WTC11 (cell line): ENCODE data around the gene CHST11. TPM values are rescaled to one million over a fixed set of nuclear protein-coding genes. Genes with fewer than 3 reads are reported as not detected.

ENCODE experiments used
- ATAC-seq: fragments of 200-7000 bp; cut with Tn5 transposase; 2 replicates; pipeline ENCODE4 v1.10.0; 2021; ENCODE audit warnings: mild to moderate bottlenecking, moderate library complexity
- CTCF ChIA-PET: fragments of 300-600 bp; sonication (Branson Sonifier 250); formaldehyde crosslinking; loops from one replicate; lab custom pipeline; 2021; ENCODE audit warnings: antibody characterized with exemption; lab: Charles Lee
- POLR2A ChIA-PET: fragments of 350-600 bp; sonication (Branson Sonifier 250); formaldehyde crosslinking; loops from one replicate; lab custom pipeline; 2021; ENCODE audit warnings: antibody characterized with exemption; lab: Charles Lee
- DNase-seq: peaks from one replicate; pipeline ENCODE4 v3.0.0; 2021; ENCODE audit warnings: low spot score
- H3K27ac Mint-ChIP-seq: 2 replicates; pipeline ENCODE4 v1.8.0; 2021; ENCODE audit warnings: mixed read lengths
- H3K27me3 Mint-ChIP-seq: 2 replicates; pipeline ENCODE4 v1.8.0; 2021; ENCODE audit warnings: low read depth, mild to moderate bottlenecking, moderate library complexity, mixed read lengths
- H3K36me3 Mint-ChIP-seq: 2 replicates; pipeline ENCODE4 v1.8.0; 2021; ENCODE audit warnings: mixed read lengths
- H3K4me1 Mint-ChIP-seq: 2 replicates; pipeline ENCODE4 v1.8.0; 2022; ENCODE audit warnings: mixed read lengths
- H3K4me3 Mint-ChIP-seq: 2 replicates; pipeline ENCODE4 v1.8.0; 2021; ENCODE audit warnings: mild to moderate bottlenecking, moderate library complexity, mixed read lengths
- H3K9me3 Mint-ChIP-seq: 2 replicates; pipeline ENCODE4 v1.8.0; 2021; ENCODE audit warnings: mixed read lengths
- MXD4 ChIP-seq: fragments of 250-450 bp; sonication (Bioruptor Pico); IDR thresholded peaks from 2 replicates; pipeline ENCODE4 v1.8.0; 2021; ENCODE audit warnings: mild to moderate bottlenecking, moderate library complexity, borderline replicate concordance
- NR1H2 ChIP-seq: sonication (generic); formaldehyde crosslinking; IDR thresholded peaks from 2 replicates; pipeline ENCODE4 v1.9.0; 2021; ENCODE audit warnings: mild to moderate bottlenecking, moderate library complexity, missing genetic modification reagents
- PRRX2 ChIP-seq: fragments of 250-450 bp; sonication (Bioruptor Pico); IDR thresholded peaks from 2 replicates; pipeline ENCODE4 v1.8.0; 2021; ENCODE audit warnings: mild to moderate bottlenecking
- ZNF121 ChIP-seq: sonication (generic); formaldehyde crosslinking; IDR thresholded peaks from 2 replicates; pipeline ENCODE4 v1.8.0; 2023; ENCODE audit warnings: missing genetic modification reagents
- ZNF138 ChIP-seq: sonication (generic); formaldehyde crosslinking; conservative IDR thresholded peaks from 2 replicates; pipeline ENCODE4 v1.8.1; 2022; ENCODE audit warnings: mild to moderate bottlenecking, moderate library complexity, missing genetic modification reagents
- total RNA-seq: library from RNA; stranded (reverse); gene quantifications from 3 replicates; pipeline ENCODE4 v1.2.3, GENCODE V29; 2021
- TF ChIP-seq, protein P1 (sequence below): sonication (generic); formaldehyde crosslinking; IDR thresholded peaks from 2 replicates; pipeline ENCODE4 v1.8.1; 2023; ENCODE audit warnings: mild to moderate bottlenecking, missing genetic modification reagents
- TF ChIP-seq, protein P2 (sequence below): sonication (generic); formaldehyde crosslinking; IDR thresholded peaks from 2 replicates; pipeline ENCODE4 v1.8.1; 2022; ENCODE audit warnings: mild to moderate bottlenecking, moderate library complexity, missing genetic modification reagents
- TF ChIP-seq, protein P3 (sequence below): sonication (generic); formaldehyde crosslinking; IDR thresholded peaks from 2 replicates; pipeline ENCODE4 v1.8.0; 2023; ENCODE audit warnings: missing genetic modification reagents, mild to moderate bottlenecking, borderline replicate concordance
- TF ChIP-seq, protein P4 (sequence below): sonication (generic); formaldehyde crosslinking; IDR thresholded peaks from 2 replicates; pipeline ENCODE4 v1.8.1; 2023; ENCODE audit warnings: mild to moderate bottlenecking, missing genetic modification reagents, borderline replicate concordance
- TF ChIP-seq, protein P5 (sequence below): fragments of 250-450 bp; sonication (Bioruptor Pico); IDR thresholded peaks from 2 replicates; pipeline ENCODE4 v1.8.0; 2021; ENCODE audit warnings: mild to moderate bottlenecking
- TF ChIP-seq, protein P6 (sequence below): sonication (generic); formaldehyde crosslinking; IDR thresholded peaks from 2 replicates; pipeline ENCODE4 v1.8.0; 2022; ENCODE audit warnings: mild to moderate bottlenecking, missing genetic modification reagents
- TF ChIP-seq, protein P7 (sequence below): sonication (generic); formaldehyde crosslinking; IDR thresholded peaks from 2 replicates; pipeline ENCODE4 v1.8.1; 2022; ENCODE audit warnings: missing genetic modification reagents, borderline replicate concordance

CHST11 gene
- total RNA-seq, 1 experiment from 2014 or later = 24.2 TPM

DNA sequence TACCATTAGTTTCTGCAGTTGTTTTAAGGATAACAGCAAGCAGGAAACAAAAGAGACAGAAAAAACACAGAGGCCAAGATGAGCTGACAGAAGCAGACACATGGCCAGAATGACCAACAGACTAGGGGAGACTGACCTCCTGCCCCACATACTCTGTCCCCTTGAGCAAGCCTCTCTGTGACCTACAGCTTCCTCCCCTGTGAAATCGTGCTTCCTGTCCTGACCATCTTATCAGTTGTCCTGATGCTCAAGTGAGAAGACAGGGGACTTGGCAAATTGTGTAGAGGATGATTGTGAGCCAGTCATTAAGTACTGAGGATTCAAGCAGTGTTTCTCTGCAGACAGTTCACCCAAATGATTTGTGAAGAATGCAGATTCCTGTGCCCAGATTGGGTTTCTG is 272.3 kb downstream of the CHST11 start:
- H3K27ac Mint-ChIP-seq = no peak overlapping the region
- TF ChIP-seq, protein P1, sequence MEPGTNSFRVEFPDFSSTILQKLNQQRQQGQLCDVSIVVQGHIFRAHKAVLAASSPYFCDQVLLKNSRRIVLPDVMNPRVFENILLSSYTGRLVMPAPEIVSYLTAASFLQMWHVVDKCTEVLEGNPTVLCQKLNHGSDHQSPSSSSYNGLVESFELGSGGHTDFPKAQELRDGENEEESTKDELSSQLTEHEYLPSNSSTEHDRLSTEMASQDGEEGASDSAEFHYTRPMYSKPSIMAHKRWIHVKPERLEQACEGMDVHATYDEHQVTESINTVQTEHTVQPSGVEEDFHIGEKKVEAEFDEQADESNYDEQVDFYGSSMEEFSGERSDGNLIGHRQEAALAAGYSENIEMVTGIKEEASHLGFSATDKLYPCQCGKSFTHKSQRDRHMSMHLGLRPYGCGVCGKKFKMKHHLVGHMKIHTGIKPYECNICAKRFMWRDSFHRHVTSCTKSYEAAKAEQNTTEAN (CRISPR knock-in tag) = no peak
- TF ChIP-seq, protein P2, sequence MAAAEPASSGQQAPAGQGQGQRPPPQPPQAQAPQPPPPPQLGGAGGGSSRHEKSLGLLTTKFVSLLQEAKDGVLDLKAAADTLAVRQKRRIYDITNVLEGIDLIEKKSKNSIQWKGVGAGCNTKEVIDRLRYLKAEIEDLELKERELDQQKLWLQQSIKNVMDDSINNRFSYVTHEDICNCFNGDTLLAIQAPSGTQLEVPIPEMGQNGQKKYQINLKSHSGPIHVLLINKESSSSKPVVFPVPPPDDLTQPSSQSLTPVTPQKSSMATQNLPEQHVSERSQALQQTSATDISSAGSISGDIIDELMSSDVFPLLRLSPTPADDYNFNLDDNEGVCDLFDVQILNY = no peak
- TF ChIP-seq, protein P3, sequence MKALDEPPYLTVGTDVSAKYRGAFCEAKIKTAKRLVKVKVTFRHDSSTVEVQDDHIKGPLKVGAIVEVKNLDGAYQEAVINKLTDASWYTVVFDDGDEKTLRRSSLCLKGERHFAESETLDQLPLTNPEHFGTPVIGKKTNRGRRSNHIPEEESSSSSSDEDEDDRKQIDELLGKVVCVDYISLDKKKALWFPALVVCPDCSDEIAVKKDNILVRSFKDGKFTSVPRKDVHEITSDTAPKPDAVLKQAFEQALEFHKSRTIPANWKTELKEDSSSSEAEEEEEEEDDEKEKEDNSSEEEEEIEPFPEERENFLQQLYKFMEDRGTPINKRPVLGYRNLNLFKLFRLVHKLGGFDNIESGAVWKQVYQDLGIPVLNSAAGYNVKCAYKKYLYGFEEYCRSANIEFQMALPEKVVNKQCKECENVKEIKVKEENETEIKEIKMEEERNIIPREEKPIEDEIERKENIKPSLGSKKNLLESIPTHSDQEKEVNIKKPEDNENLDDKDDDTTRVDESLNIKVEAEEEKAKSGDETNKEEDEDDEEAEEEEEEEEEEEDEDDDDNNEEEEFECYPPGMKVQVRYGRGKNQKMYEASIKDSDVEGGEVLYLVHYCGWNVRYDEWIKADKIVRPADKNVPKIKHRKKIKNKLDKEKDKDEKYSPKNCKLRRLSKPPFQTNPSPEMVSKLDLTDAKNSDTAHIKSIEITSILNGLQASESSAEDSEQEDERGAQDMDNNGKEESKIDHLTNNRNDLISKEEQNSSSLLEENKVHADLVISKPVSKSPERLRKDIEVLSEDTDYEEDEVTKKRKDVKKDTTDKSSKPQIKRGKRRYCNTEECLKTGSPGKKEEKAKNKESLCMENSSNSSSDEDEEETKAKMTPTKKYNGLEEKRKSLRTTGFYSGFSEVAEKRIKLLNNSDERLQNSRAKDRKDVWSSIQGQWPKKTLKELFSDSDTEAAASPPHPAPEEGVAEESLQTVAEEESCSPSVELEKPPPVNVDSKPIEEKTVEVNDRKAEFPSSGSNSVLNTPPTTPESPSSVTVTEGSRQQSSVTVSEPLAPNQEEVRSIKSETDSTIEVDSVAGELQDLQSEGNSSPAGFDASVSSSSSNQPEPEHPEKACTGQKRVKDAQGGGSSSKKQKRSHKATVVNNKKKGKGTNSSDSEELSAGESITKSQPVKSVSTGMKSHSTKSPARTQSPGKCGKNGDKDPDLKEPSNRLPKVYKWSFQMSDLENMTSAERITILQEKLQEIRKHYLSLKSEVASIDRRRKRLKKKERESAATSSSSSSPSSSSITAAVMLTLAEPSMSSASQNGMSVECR = no peak
- TF ChIP-seq ZNF138 (CRISPR knock-in tag) (no peak), ZNF121 (no peak), PRRX2 (CRISPR knock-in tag) (no peak), NR1H2 (CRISPR knock-in tag) (no peak), MXD4 (CRISPR knock-in tag) (no peak)
- TF ChIP-seq, protein P4, sequence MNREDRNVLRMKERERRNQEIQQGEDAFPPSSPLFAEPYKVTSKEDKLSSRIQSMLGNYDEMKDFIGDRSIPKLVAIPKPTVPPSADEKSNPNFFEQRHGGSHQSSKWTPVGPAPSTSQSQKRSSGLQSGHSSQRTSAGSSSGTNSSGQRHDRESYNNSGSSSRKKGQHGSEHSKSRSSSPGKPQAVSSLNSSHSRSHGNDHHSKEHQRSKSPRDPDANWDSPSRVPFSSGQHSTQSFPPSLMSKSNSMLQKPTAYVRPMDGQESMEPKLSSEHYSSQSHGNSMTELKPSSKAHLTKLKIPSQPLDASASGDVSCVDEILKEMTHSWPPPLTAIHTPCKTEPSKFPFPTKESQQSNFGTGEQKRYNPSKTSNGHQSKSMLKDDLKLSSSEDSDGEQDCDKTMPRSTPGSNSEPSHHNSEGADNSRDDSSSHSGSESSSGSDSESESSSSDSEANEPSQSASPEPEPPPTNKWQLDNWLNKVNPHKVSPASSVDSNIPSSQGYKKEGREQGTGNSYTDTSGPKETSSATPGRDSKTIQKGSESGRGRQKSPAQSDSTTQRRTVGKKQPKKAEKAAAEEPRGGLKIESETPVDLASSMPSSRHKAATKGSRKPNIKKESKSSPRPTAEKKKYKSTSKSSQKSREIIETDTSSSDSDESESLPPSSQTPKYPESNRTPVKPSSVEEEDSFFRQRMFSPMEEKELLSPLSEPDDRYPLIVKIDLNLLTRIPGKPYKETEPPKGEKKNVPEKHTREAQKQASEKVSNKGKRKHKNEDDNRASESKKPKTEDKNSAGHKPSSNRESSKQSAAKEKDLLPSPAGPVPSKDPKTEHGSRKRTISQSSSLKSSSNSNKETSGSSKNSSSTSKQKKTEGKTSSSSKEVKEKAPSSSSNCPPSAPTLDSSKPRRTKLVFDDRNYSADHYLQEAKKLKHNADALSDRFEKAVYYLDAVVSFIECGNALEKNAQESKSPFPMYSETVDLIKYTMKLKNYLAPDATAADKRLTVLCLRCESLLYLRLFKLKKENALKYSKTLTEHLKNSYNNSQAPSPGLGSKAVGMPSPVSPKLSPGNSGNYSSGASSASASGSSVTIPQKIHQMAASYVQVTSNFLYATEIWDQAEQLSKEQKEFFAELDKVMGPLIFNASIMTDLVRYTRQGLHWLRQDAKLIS (CRISPR knock-in tag) = no peak
- TF ChIP-seq, protein P5, sequence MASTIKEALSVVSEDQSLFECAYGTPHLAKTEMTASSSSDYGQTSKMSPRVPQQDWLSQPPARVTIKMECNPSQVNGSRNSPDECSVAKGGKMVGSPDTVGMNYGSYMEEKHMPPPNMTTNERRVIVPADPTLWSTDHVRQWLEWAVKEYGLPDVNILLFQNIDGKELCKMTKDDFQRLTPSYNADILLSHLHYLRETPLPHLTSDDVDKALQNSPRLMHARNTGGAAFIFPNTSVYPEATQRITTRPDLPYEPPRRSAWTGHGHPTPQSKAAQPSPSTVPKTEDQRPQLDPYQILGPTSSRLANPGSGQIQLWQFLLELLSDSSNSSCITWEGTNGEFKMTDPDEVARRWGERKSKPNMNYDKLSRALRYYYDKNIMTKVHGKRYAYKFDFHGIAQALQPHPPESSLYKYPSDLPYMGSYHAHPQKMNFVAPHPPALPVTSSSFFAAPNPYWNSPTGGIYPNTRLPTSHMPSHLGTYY (CRISPR knock-in tag) = no peak
- TF ChIP-seq, protein P6, sequence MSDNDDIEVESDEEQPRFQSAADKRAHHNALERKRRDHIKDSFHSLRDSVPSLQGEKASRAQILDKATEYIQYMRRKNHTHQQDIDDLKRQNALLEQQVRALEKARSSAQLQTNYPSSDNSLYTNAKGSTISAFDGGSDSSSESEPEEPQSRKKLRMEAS (CRISPR knock-in tag) = no peak
- TF ChIP-seq, protein P7, sequence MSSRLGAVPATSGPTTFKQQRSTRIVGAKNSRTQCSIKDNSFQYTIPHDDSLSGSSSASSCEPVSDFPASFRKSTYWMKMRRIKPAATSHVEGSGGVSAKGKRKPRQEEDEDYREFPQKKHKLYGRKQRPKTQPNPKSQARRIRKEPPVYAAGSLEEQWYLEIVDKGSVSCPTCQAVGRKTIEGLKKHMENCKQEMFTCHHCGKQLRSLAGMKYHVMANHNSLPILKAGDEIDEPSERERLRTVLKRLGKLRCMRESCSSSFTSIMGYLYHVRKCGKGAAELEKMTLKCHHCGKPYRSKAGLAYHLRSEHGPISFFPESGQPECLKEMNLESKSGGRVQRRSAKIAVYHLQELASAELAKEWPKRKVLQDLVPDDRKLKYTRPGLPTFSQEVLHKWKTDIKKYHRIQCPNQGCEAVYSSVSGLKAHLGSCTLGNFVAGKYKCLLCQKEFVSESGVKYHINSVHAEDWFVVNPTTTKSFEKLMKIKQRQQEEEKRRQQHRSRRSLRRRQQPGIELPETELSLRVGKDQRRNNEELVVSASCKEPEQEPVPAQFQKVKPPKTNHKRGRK (CRISPR knock-in tag) = no peak
- no peaks in the 10 kb centered on the region for H3K9me3 Mint-ChIP-seq
- H3K27me3 Mint-ChIP-seq = no peaks in the 10 kb centered on the region
- ChIA-PET POLR2A (no interaction called here), CTCF (interaction anchor here (1.5 kb wide), 1 partner anchor 347 kb away, joined by 6 read pairs; no protein-coding TSS in a partner anchor)
- no peaks in the 10 kb centered on the region for H3K36me3 Mint-ChIP-seq
- ATAC-seq (no peak), DNase-seq (no peak)
- peaks cover 8% of the 10 kb centered on the region for H3K4me1 Mint-ChIP-seq
- no peak overlapping the region for H3K4me3 Mint-ChIP-seq
